ENCODE results near the gene CALN1. TPM values are rescaled to one million over a fixed set of nuclear protein-coding genes. Genes with fewer than 3 reads are reported as not detected.

Gene CALN1
- total and polyA plus RNA-seq, 2 of the 8 experiments (the other 6 are each of a cell fraction or from before 2014, with no cell fraction given), result 6.4 to 15.2 TPM

- POLR2A ChIA-PET (ENCODE audit: partially characterized antibody), result no interaction called here
- Histone ChIP-seq H3K14ac (ENCODE audit: insufficient read length) (no peak overlapping the region), H3K23ac (ENCODE audit: insufficient read length) (no peak overlapping the region), H4K8ac (ENCODE audit: extremely low read depth, insufficient read depth, low read length) (no peak overlapping the region), H4K91ac (replicated peaks; ENCODE audit: insufficient read length, low read length) (no peak overlapping the region), H2BK20ac (ENCODE audit: low read length) (no peak overlapping the region), H3K79me1 (ENCODE audit: low read depth, low read length) (no peaks in the 10 kb centered on the region), H2BK5ac (ENCODE audit: low read depth, low read length) (no peak overlapping the region), H2AK5ac (ENCODE audit: low read depth, low read length) (no peak overlapping the region), H3K9ac (replicated peaks in 1 of 4; ENCODE audit: extremely low read depth in 1 of 4, low read depth in 3 of 4, low read length in 3 of 4) (no peak overlapping the region), H3K79me2 (ENCODE audit: control insufficient read depth in 1 of 2, insufficient read depth in 2 of 2, low read length in 2 of 2) (no peaks in the 10 kb centered on the region), H3K4me2 (ENCODE audit: insufficient read depth in 1 of 2, low read depth in 2 of 2, low read length in 2 of 2) (no peak overlapping the region), H2BK120ac (replicated peaks; ENCODE audit: low read depth, low read length) (no peak overlapping the region), H4K5ac (ENCODE audit: insufficient read length, low read depth, low read length) (no peak overlapping the region), H2AFZ (ENCODE audit: low read length) (no peak overlapping the region), H2BK15ac (ENCODE audit: low read length) (no peak overlapping the region), H3K4me1 (replicated peaks in 1 of 4; ENCODE audit: control insufficient read depth in 3 of 4, insufficient read depth in 4 of 4, low read length in 3 of 4) (no peaks in the 10 kb centered on the region), H3K9me3 (ENCODE audit: insufficient read depth in 2 of 2, low read depth in 1 of 2, low read length in 1 of 2) (no peaks in the 10 kb centered on the region), H3K23me2 (ENCODE audit: low read depth, low read length) (no peaks in the 10 kb centered on the region; the same call in 1 of the 2 replicates), H3K56ac (replicated peaks; ENCODE audit: insufficient read length, low read depth, low read length) (no peak overlapping the region), H2BK12ac (ENCODE audit: low read depth, low read length) (no peak overlapping the region), H3K18ac (ENCODE audit: extremely low read depth, low read length) (no peak overlapping the region), H3K27ac (ENCODE audit: low read depth, low read length) (no peak overlapping the region), H4K20me1 (replicated peaks in 1 of 2; ENCODE audit: control insufficient read depth in 1 of 2, insufficient read depth in 2 of 2, low read length in 2 of 2) (no peaks in the 10 kb centered on the region), H3K4ac (replicated peaks; ENCODE audit: insufficient read length, low read depth, low read length) (no peak overlapping the region), H3K36me3 (ENCODE audit: control insufficient read depth in 2 of 4, insufficient read depth in 4 of 4, low read length in 3 of 4) (no peaks in the 10 kb centered on the region), H3K4me3 (ENCODE audit: extremely low read depth in 1 of 4, insufficient read depth in 2 of 4, low read depth in 3 of 4, low read length in 4 of 4) (no peak overlapping the region), H3K27me3 (replicated peaks in 1 of 4; ENCODE audit: control insufficient read depth in 3 of 4, extremely low read depth in 1 of 4, insufficient read depth in 3 of 4, low read length in 3 of 4) (no peaks in the 10 kb centered on the region)
- TF ChIP-seq ZNF274 (IDR thresholded peaks at IDR 0.05; ENCODE audit: borderline replicate concordance, extremely low read depth, low read length), result no peak
- no peak for TF ChIP-seq POU5F1 (IDR thresholded peaks at IDR 0.05; ENCODE audit: low read depth, low read length)
- TF ChIP-seq CHD1 (IDR thresholded peaks at IDR 0.05; ENCODE audit: low read depth, low read length), result no peak
- no peak for TF ChIP-seq TCF12 (IDR thresholded peaks at IDR 0.05; ENCODE audit: low read depth, low read length)
- no peak for TF ChIP-seq CREB1 (IDR thresholded peaks at IDR 0.05)
- no peak for TF ChIP-seq ATF3 (IDR thresholded peaks at IDR 0.05; ENCODE audit: insufficient read depth, low read depth, low read length)
- TF ChIP-seq SP2 (IDR thresholded peaks at IDR 0.05; ENCODE audit: low read length), result no peak
- TF ChIP-seq SIRT6 (IDR thresholded peaks at IDR 0.05; ENCODE audit: low read length), result no peak
- TF ChIP-seq SAP30 (IDR thresholded peaks at IDR 0.05; ENCODE audit: insufficient read depth, insufficient replicate concordance, low read length), result no peak
- no peak for TF ChIP-seq KDM4A (IDR thresholded peaks at IDR 0.05; ENCODE audit: low read depth, low read length, severe bottlenecking)
- no peak for TF ChIP-seq ATF2 (IDR thresholded peaks at IDR 0.05; ENCODE audit: low read length)
- CTCF ChIA-PET (ENCODE audit: partially characterized antibody), result interaction anchor here (0.7 kb wide), 1 partner anchor 416 kb away, joined by 3 read pairs; no protein-coding TSS in a partner anchor
- FAIRE-seq (no peak), DNase-seq (ENCODE audit: low read depth in 1 of 2, low spot score in 2 of 2) (no peak)
These were observed 363.7 kb downstream of the CALN1 start for GRCh38 chr7:72048420-72048819.

Measured in H1 (cell line).